Tibial nerve (tissue), 3 donors: Measurements from ENCODE around the gene ADGRE1.

Source experiments
- CTCF ChIP-seq, 5 experiments: fragments of 200-600 bp in 3 of 5; fragments of 450-650 bp in 2 of 5; sonication (generic) in 3 of 5; IDR thresholded peaks; one replicate each; pipeline ENCODE4 v1.5.1; 2016 to 2019; ENCODE audit warnings: antibody characterized with exemption in 5 of 5, mild to moderate bottlenecking in 3 of 5, moderate library complexity in 2 of 5
- POLR2A ChIP-seq, 2 donors: fragments of 450-650 bp; IDR thresholded peaks; one replicate each; pipeline ENCODE4 v1.6.1; 2017; ENCODE audit warnings: antibody characterized with exemption in 2 of 2, mild to moderate bottlenecking in 2 of 2, moderate library complexity in 2 of 2

DNA sequence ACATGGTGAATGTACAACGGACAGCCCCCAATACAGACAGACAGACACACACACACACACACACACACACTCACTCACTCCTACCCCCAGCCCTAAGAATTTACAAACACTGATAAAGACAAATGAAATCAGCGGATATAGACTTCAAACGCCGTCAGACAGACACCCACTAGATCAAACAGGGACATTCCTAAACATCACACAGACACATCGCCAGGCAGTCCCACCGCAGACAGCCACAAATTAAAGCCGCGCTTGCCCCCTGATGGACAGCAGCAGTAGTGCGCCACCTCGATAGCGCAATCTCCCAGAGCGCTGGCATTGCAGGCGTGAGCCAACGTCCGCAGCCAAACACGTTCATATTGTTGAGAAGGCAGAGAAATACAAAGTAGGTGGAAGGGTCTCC is 24.7 kb upstream of the ADGRE1 start:
- peak; percentile 64 to 78 (median 74) for TF ChIP-seq CTCF (IDR thresholded peaks at IDR 0.05)
- TF ChIP-seq POLR2A (IDR thresholded peaks at IDR 0.05): no peak
